ENCODE results near the gene RTEL1. TPM values are rescaled to one million over a fixed set of nuclear protein-coding genes. Genes with fewer than 3 reads are reported as not detected.
A peak's percentile ranks its signal among the peaks of the same experiment; 100 is the strongest.

RTEL1 gene
- total and polyA plus RNA-seq, 7 donors, result 3.6 to 44.3 (median 22.4) TPM

DNA sequence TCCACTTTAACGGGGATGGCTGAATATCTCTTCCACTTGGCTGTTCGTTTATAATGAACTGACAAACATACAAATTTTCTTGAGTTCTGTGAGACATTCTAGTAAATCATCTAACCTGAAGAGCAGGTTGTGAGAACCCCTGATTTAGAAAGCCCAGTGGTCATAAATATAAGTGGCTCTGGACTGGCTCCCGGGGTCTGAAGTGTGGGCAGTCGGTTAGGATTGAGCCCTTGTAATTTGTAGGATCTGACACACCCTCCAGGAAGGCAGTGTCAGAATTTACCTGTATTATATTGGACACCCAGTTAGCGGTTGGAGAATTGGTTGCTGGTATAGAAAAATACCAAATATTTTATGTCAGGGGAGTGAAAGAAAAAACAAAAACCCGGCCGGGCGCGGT lies 24.4 kb upstream of the RTEL1 start:
- Histone ChIP-seq H3K36me3 (no peaks in the 10 kb centered on the region), H3K4me3 (no peak overlapping the region), H3K4me1 (peaks cover 0 to 7% (median 1%) of the 10 kb centered on the region in 4 donors), H3K27ac (no peak overlapping the region), H3K9me3 (no peaks in the 10 kb centered on the region), H3K27me3 (no peaks in the 10 kb centered on the region)
- TF ChIP-seq POLR2A (IDR thresholded peaks at IDR 0.05) (no peak), EP300 (IDR thresholded peaks at IDR 0.05) (no peak), POLR2AphosphoS5 (IDR thresholded peaks at IDR 0.05) (no peak)
- TF ChIP-seq, protein P1, sequence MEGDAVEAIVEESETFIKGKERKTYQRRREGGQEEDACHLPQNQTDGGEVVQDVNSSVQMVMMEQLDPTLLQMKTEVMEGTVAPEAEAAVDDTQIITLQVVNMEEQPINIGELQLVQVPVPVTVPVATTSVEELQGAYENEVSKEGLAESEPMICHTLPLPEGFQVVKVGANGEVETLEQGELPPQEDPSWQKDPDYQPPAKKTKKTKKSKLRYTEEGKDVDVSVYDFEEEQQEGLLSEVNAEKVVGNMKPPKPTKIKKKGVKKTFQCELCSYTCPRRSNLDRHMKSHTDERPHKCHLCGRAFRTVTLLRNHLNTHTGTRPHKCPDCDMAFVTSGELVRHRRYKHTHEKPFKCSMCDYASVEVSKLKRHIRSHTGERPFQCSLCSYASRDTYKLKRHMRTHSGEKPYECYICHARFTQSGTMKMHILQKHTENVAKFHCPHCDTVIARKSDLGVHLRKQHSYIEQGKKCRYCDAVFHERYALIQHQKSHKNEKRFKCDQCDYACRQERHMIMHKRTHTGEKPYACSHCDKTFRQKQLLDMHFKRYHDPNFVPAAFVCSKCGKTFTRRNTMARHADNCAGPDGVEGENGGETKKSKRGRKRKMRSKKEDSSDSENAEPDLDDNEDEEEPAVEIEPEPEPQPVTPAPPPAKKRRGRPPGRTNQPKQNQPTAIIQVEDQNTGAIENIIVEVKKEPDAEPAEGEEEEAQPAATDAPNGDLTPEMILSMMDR (IDR thresholded peaks at IDR 0.05), result no peak
- intact Hi-C loops (cut with DNase I), result no loop called here
- no peak for DNase-seq
- 82 to 83% methylated on average over 9 of the region's 9 CpGs for WGBS, 2 donors

DNA sequence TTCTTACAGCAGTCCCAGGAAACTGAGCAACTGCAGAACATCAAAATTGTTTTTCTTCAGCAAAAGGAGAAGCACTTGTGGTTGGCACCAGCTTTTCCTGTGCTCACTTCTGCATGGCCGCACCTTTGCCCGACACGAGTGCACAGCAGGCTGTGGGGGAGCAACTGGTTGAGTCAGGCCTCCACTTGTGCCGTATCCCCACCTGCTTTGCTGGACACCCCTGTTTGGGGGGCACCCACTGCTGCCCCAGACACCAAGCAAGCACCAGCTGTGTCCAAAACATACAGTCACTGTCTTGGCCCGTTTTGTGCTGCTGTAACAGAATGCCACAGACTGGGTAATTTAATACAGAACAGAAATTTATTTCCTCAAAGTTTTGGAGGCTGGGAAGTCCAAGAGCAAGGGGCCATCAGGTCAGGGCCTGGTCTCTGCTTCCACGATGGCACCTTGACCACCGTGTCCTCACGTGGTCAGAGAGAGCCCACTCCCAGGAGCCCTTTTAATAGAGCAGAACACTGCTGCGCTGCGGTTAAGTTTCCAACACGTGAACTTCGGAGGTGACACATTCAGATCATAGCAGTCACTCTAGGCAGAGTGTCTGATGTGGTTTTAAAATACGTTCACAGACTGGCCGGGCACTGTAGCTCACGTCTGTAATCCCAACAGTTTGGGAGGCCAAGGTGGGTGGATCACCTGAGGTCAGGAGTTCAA lies 22.5 kb upstream of the RTEL1 start:
- DNase-seq, result no peak
- H3K27me3 ChIP-seq, result no peaks in the 10 kb centered on the region
- WGBS, 2 donors, result 53 to 79% methylated on average over 15 of the region's 15 CpGs
- no peak overlapping the region for H3K4me3 ChIP-seq
- no peaks in the 10 kb centered on the region for H3K9me3 ChIP-seq
- TF ChIP-seq POLR2A (IDR thresholded peaks at IDR 0.05) (no peak), POLR2AphosphoS5 (IDR thresholded peaks at IDR 0.05) (no peak), EP300 (IDR thresholded peaks at IDR 0.05) (no peak)
- TF ChIP-seq, protein P1 (IDR thresholded peaks at IDR 0.05), result no peak
- H3K36me3 ChIP-seq, result no peaks in the 10 kb centered on the region
- no peak overlapping the region for H3K27ac ChIP-seq
- no peaks in the 10 kb centered on the region for H3K4me1 ChIP-seq
- intact Hi-C loops (cut with DNase I), result no loop called here

DNA sequence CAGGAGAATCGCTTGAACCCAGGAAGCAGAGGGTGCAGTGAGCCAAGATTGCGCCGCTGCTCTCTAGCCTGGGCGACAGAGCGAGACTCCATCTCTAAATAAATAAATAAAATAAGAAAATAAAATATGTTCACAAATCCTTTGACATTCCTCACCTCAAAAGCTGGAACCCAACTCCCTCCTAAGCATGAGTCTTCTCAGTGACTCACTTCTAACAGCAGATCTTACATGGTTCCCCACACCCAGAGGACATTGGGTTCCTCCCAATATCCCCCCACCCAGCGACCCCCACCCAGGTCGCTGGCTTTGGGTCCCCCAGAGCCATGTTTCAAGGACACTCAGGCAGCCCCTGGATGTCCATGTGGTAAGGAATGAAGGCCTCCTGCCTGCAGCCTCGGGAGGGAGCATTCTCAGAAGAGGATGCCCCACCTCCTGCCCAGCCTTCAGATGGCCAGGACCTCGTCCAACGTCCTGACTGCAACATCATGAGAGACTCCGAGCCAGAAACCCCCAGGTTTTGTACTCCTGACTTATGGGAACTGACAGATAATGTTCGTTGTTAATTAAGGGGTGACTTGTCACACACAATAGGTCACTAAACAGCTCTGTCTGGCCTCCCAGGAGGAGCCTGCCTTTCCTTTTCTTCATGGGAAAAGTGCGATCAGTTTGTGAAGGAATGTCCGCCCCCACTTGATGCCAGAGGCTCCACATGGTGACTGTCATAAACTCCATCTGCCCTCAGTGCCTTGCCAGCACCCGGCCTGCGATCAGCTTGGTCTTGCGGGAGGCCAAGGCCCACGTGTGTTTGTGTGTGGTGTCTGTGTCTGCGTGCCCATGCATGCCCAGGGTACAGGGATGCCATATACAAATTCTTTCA lies 21.1 kb upstream of the RTEL1 start:
- peaks cover 0 to 6% (median 2%) of the 10 kb centered on the region in 4 donors for H3K4me1 ChIP-seq
- intact Hi-C loops (cut with DNase I), result no loop called here
- no peak for DNase-seq
- H3K36me3 ChIP-seq, result no peaks in the 10 kb centered on the region
- H3K27me3 ChIP-seq, result no peaks in the 10 kb centered on the region
- no peak overlapping the region for H3K4me3 ChIP-seq
- TF ChIP-seq, protein P1 (IDR thresholded peaks at IDR 0.05), result no peak
- TF ChIP-seq POLR2A (IDR thresholded peaks at IDR 0.05), result no peak
- H3K9me3 ChIP-seq, result no peaks in the 10 kb centered on the region
- H3K27ac ChIP-seq, result no peak overlapping the region
- 77 to 79% methylated on average over 19 of the region's 19 CpGs for WGBS, 2 donors

DNA sequence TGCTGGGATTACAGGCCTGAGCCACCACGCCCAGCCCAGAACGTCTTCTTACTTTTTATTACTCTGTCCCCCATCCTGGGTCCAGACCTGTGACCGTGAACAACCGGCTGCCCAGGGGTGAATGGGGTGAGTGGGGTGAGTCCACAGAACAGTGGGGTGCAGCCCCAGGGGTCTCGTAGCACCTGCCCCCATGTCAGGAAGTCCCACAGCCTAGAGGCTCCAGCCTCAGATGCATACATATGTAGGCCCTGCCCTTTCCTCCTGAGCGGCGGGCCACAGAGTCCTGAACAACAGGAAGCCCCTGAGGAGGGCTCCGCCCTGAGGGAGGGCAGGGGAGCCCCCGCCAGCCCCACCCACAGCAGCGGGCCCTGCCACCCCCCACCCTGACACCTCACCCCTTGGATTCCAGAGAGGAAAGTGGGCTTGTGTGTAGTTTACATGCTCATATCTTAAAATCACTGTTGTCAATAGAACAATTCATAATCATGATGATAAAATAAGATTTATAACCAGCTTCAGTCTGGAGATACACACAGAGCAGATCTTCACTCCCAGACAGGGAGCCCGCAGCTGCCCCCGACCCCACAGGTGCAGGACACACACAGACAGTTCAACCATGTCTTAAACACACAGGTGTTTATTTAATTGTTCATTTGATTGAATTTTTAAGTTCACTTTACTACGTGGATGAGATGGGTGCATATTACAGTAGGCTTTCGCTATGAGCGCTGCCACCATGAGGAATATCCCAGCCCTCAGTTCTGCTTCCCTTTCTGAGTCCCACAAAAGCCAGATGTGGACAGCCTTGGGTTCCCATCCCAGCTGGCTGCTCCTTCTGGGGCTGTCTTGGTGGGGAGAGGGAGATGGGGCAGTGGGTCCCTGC lies 18.8 kb upstream of the RTEL1 start:
- Histone ChIP-seq H3K36me3 (no peaks in the 10 kb centered on the region), H3K27ac (peak overlapping the region; percentile 23 to 52 (median 39)), H3K4me1 (peaks cover 0 to 15% (median 10%) of the 10 kb centered on the region in 4 donors), H3K27me3 (no peaks in the 10 kb centered on the region), H3K4me3 (no peak overlapping the region), H3K9me3 (no peaks in the 10 kb centered on the region)
- intact Hi-C loops (cut with DNase I), result no loop called here
- WGBS, 2 donors, result 35 to 39% methylated on average over 15 of the region's 15 CpGs
- TF ChIP-seq POLR2A (IDR thresholded peaks at IDR 0.05), result no peak
- TF ChIP-seq, protein P1 (IDR thresholded peaks at IDR 0.05), result no peak
- no peak for TF ChIP-seq POLR2AphosphoS5 (IDR thresholded peaks at IDR 0.05)
- TF ChIP-seq EP300 (IDR thresholded peaks at IDR 0.05), result no peak
- DNase-seq, result no peak
